H1 (cell line): ENCODE measurements around the gene GCSAM.

ENCODE experiments used
- CBX5 ChIP-seq: fragments of 300-800, 300-1000 bp; sonication (generic); IDR thresholded peaks from 2 replicates; pipeline ENCODE4 v1.7.1; 2016; ENCODE audit warnings: antibody characterized with exemption, low read length, low read depth
- EZH2 ChIP-seq: fragments of 200-600 bp; sonication (generic); IDR thresholded peaks from 2 replicates; pipeline ENCODE4 v1.7.1; 2012; ENCODE audit warnings: low read depth, mild to moderate bottlenecking, moderate library complexity, low read length, inconsistent platforms; ENCODE audit not compliant: severe bottlenecking
- HDAC2 ChIP-seq, 2 experiments: fragments of 300-600 bp in 1 of 2; sonication (generic) in 1 of 2; IDR thresholded peaks; 2 replicates each; pipeline ENCODE4 v1.6.1; 2011 to 2012; ENCODE audit warnings: low read depth in 2 of 2, low read length in 2 of 2, mild to moderate bottlenecking in 2 of 2, moderate library complexity in 2 of 2, borderline replicate concordance in 1 of 2, inconsistent platforms in 1 of 2
- JUN ChIP-seq: IDR thresholded peaks from 2 replicates; pipeline ENCODE4 v1.6.1; 2011; ENCODE audit warnings: low read depth, mild to moderate bottlenecking, improper control_type of control experiment, low read length
- MAFK ChIP-seq: IDR thresholded peaks from 2 replicates; pipeline ENCODE4 v1.6.1; 2012; ENCODE audit warnings: low read depth, mild to moderate bottlenecking, improper control_type of control experiment, low read length
- NRF1 ChIP-seq: IDR thresholded peaks from 2 replicates; pipeline ENCODE4 v1.6.1; 2011; ENCODE audit warnings: mild to moderate bottlenecking, low read depth, low read length, improper control_type of control experiment
- POLR2AphosphoS5 ChIP-seq: IDR thresholded peaks from 2 replicates; pipeline ENCODE4 v1.6.1; 2011; ENCODE audit warnings: low read depth, low read length
- POU5F1 ChIP-seq: IDR thresholded peaks from 2 replicates; pipeline ENCODE4 v1.6.1; 2011; ENCODE audit warnings: low read depth, mild to moderate bottlenecking, low read length, moderate library complexity
- RAD21 ChIP-seq, 2 experiments: IDR thresholded peaks in 1 of 2; conservative IDR thresholded peaks in 1 of 2; 2 replicates each; pipeline ENCODE4 v1.6.1; 2011; ENCODE audit warnings: low read depth in 2 of 2, low read length in 2 of 2, improper control_type of control experiment in 1 of 2, inconsistent platforms in 1 of 2, mild to moderate bottlenecking in 1 of 2, moderate library complexity in 1 of 2
- RNF2 ChIP-seq: fragments of 200-900, 300-1000 bp; sonication (generic); IDR thresholded peaks from 2 replicates; pipeline ENCODE4 v1.7.1; 2016; ENCODE audit warnings: borderline replicate concordance, low read depth, mild to moderate bottlenecking, antibody characterized with exemption, low read length; ENCODE audit not compliant: poor library complexity, severe bottlenecking; ENCODE audit errors: missing control alignments
- SIN3A ChIP-seq, 2 experiments: IDR thresholded peaks in 1 of 2; conservative IDR thresholded peaks in 1 of 2; 2 replicates each; pipeline ENCODE4 v1.6.1; 2011 to 2012; ENCODE audit warnings: low read length in 2 of 2, improper control_type of control experiment in 1 of 2, low read depth in 1 of 2, mild to moderate bottlenecking in 1 of 2
- SIX5 ChIP-seq: IDR thresholded peaks from 2 replicates; pipeline ENCODE4 v1.6.1; 2011; ENCODE audit warnings: mild to moderate bottlenecking, low read depth, low read length
- SUZ12 ChIP-seq: fragments of 200-600 bp; sonication (generic); IDR thresholded peaks from 2 replicates; pipeline ENCODE4 v1.6.1; 2012; ENCODE audit warnings: mild to moderate bottlenecking, inconsistent platforms, low read length, moderate library complexity, mixed read lengths
- TF ChIP-seq, protein P1 (sequence below), 3 experiments: IDR thresholded peaks; 1 replicate in 2 of 3; 2 replicates in 1 of 3; pipeline versions ENCODE4 v1.5.1 to v1.6.1; 2011; ENCODE audit warnings: low read length in 3 of 3, mild to moderate bottlenecking in 3 of 3, inconsistent platforms in 2 of 3, low read depth in 1 of 3, moderate library complexity in 1 of 3; ENCODE audit not compliant: insufficient read depth in 1 of 3; ENCODE audit errors: control extremely low read depth in 1 of 3

DNA sequence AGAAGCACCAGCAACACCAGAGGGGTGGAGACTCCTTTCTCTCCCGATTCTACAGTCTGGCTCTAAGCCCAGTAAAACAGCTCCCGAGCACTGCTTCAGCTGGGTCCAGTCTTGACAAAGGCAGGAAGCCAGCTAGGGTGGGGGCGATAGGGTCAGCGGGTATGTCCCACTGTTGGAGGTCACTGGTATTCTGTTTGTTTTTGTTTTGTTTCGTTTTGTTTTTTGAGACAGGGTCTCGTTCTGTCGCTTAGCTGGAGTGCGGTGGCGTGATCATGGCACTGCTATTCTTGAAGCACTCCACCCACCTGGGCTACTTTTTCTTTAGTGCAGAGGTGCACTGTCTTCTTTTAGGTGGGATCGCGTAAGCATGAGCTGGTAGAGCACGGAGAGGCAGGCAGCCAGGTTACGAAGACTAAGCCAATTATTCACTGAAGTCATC, 16.3 kb downstream of the GCSAM start:
- TF ChIP-seq, protein P1, sequence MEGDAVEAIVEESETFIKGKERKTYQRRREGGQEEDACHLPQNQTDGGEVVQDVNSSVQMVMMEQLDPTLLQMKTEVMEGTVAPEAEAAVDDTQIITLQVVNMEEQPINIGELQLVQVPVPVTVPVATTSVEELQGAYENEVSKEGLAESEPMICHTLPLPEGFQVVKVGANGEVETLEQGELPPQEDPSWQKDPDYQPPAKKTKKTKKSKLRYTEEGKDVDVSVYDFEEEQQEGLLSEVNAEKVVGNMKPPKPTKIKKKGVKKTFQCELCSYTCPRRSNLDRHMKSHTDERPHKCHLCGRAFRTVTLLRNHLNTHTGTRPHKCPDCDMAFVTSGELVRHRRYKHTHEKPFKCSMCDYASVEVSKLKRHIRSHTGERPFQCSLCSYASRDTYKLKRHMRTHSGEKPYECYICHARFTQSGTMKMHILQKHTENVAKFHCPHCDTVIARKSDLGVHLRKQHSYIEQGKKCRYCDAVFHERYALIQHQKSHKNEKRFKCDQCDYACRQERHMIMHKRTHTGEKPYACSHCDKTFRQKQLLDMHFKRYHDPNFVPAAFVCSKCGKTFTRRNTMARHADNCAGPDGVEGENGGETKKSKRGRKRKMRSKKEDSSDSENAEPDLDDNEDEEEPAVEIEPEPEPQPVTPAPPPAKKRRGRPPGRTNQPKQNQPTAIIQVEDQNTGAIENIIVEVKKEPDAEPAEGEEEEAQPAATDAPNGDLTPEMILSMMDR (IDR thresholded peaks at IDR 0.05; ENCODE audit: control extremely low read depth in 1 of 3, insufficient read depth in 1 of 3, low read depth in 1 of 3, low read length in 3 of 3) = no peak
- TF ChIP-seq POLR2AphosphoS5 (no peak), EZH2 (no peak), RNF2 (no peak), MAFK (no peak), SIX5 (no peak), POU5F1 (no peak), NRF1 (no peak), SIN3A (conservative IDR thresholded peaks at IDR 0.05 in 1 of 2, IDR thresholded peaks at IDR 0.05 in 1 of 2; ENCODE audit: low read depth in 1 of 2, low read length in 2 of 2) (no peak), JUN (no peak), HDAC2 (IDR thresholded peaks at IDR 0.05; ENCODE audit: borderline replicate concordance in 1 of 2, low read depth in 2 of 2, low read length in 2 of 2) (no peak), SUZ12 (no peak), CBX5 (no peak), RAD21 (IDR thresholded peaks at IDR 0.05 in 1 of 2, conservative IDR thresholded peaks at IDR 0.05 in 1 of 2; ENCODE audit: low read depth in 2 of 2, low read length in 2 of 2) (no peak)
